PC-3 (cell line): ENCODE results near the gene DNAAF1. TPM values are rescaled to one million over a fixed set of nuclear protein-coding genes. Genes with fewer than 3 reads are reported as not detected.

Experiments used
- ATAC-seq: fragments of 200-7000 bp; cut with Tn5 transposase; 2 replicates; pipeline ENCODE4 v1.9.1; 2020; ENCODE audit warnings: mild to moderate bottlenecking, moderate library complexity
- BruUV-seq: library from RNA; stranded (reverse); fragments of 400-500 nt; replicated peaks from 2 replicates; lab custom pipeline; 2021; lab: Mats Ljungman, UMichigan
- CTCF ChIA-PET: fragments of 300-600 bp; sonication (Branson Sonifier 250); formaldehyde crosslinking; loops from one replicate; lab custom pipeline; 2022; ENCODE audit warnings: antibody characterized with exemption; lab: Charles Lee
- POLR2A ChIA-PET: fragments of 300-600 bp; sonication (Branson Sonifier 250); formaldehyde crosslinking; loops from one replicate; lab custom pipeline; 2022; ENCODE audit warnings: antibody characterized with exemption; ENCODE audit not compliant: unreplicated experiment; lab: Charles Lee
- DNase-seq: peaks from one replicate; pipeline ENCODE4 v3.0.0-alpha.2; 2015
- H2AFZ ChIP-seq: fragments of 300-600 bp; sonication (generic); 2 replicates; pipeline ENCODE4 v1.6.0; 2016; ENCODE audit warnings: antibody characterized with exemption, low read length
- H3F3A ChIP-seq: fragments of 300-600 bp; sonication (generic); one replicate; pipeline ENCODE4 v1.6.0; 2017; ENCODE audit warnings: antibody characterized with exemption, low read length, control low read depth, mild to moderate bottlenecking; ENCODE audit not compliant: unreplicated experiment
- H3K27ac ChIP-seq: fragments of 300-600 bp; sonication (generic); 2 replicates; pipeline ENCODE4 v1.5.1; 2016; ENCODE audit warnings: mild to moderate bottlenecking, low read length
- H3K27me3 ChIP-seq: fragments of 300-600 bp; sonication (generic); 2 replicates; pipeline ENCODE4 v1.6.1; 2016; ENCODE audit warnings: low read length, mixed read lengths
- H3K36me3 ChIP-seq: fragments of 300-600 bp; sonication (generic); 2 replicates; pipeline ENCODE4 v1.6.1; 2016; ENCODE audit warnings: low read depth, mixed run types, low read length, mixed read lengths
- H3K4me1 ChIP-seq: fragments of 300-600 bp; sonication (generic); 2 replicates; pipeline ENCODE4 v1.5.1; 2016; ENCODE audit warnings: low read length; ENCODE audit not compliant: insufficient read depth
- H3K4me2 ChIP-seq: fragments of 300-600 bp; sonication (generic); 2 replicates; pipeline ENCODE4 v1.6.0; 2016; ENCODE audit warnings: low read length
- H3K4me3 ChIP-seq: fragments of 300-600 bp; sonication (generic); 2 replicates; pipeline ENCODE4 v1.5.1; 2016; ENCODE audit warnings: mild to moderate bottlenecking, low read length, mixed read lengths
- H3K79me2 ChIP-seq: fragments of 300-600 bp; sonication (generic); 2 replicates; pipeline ENCODE4 v1.6.1; 2017; ENCODE audit warnings: low read length, mixed read lengths
- H3K9ac ChIP-seq: fragments of 300-600 bp; sonication (generic); 2 replicates; pipeline ENCODE4 v1.6.0; 2016; ENCODE audit warnings: mild to moderate bottlenecking, low read length
- H3K9me2 ChIP-seq: fragments of 300-600 bp; sonication (generic); replicated peaks from 2 replicates; pipeline ENCODE4 v1.6.1; 2016; ENCODE audit warnings: mixed run types, low read length, mixed read lengths
- H3K9me3 ChIP-seq: fragments of 300-600 bp; sonication (generic); 2 replicates; pipeline ENCODE4 v1.6.1; 2016; ENCODE audit warnings: low read length, mixed read lengths
- H4K20me1 ChIP-seq: fragments of 300-600 bp; sonication (generic); 2 replicates; pipeline ENCODE4 v1.6.1; 2016; ENCODE audit warnings: low read length, mixed read lengths
- CTCF ChIP-seq: fragments of 300-600 bp; sonication (generic); conservative IDR thresholded peaks from 2 replicates; pipeline ENCODE4 v1.5.1; 2017; ENCODE audit warnings: antibody characterized with exemption, low read depth, mild to moderate bottlenecking, low read length
- EZH2 ChIP-seq: fragments of 300-600 bp; sonication (generic); IDR thresholded peaks from one replicate; pipeline ENCODE4 v1.6.1; 2017; ENCODE audit warnings: antibody characterized with exemption, mild to moderate bottlenecking, low read length; ENCODE audit not compliant: unreplicated experiment
- EZH2phosphoT487 ChIP-seq: fragments of 300-600 bp; sonication (generic); IDR thresholded peaks from 2 replicates; pipeline ENCODE4 v1.6.1; 2018; ENCODE audit warnings: mild to moderate bottlenecking, antibody characterized with exemption, low read length, borderline replicate concordance
- intact Hi-C: fragments of 100-400 bp; cut with micrococcal nuclease; formaldehyde crosslinking; loops from 2 replicates; pipeline ENCODE4 v1.9.0; 2023
- total RNA-seq: library from RNA; depleted of rRNA; stranded (reverse); fragments of >200 nt; gene quantifications from 2 replicates; pipeline ENCODE4 v1.2.3, GENCODE V29; 2014

DNAAF1 gene
- total RNA-seq, 1 experiment from 2014 or later, result not detected

- POLR2A ChIA-PET, result no interaction called here
- no peaks in the 10 kb centered on the region for H3K27me3 ChIP-seq
- TF ChIP-seq EZH2phosphoT487, result no peak
- no peak for TF ChIP-seq CTCF
- no peak for TF ChIP-seq EZH2
- H3K4me3 ChIP-seq, result no peak overlapping the region
- no peak overlapping the region for H3K9ac ChIP-seq
- BruUV-seq, result no TSS peak
- H3K36me3 ChIP-seq, result no peaks in the 10 kb centered on the region
- intact Hi-C loops, result no loop called here
- no peaks in the 10 kb centered on the region for H4K20me1 ChIP-seq
- H3F3A ChIP-seq, result no peaks in the 10 kb centered on the region
- H3K9me3 ChIP-seq, result no peaks in the 10 kb centered on the region
- H3K4me1 ChIP-seq, result peaks cover 8% of the 10 kb centered on the region
- H3K79me2 ChIP-seq, result peaks cover 21% of the 10 kb centered on the region
- CTCF ChIA-PET, result no interaction called here
- no peaks in the 10 kb centered on the region for H3K9me2 ChIP-seq
- H2AFZ ChIP-seq, result no peak overlapping the region
- no peak overlapping the region for H3K27ac ChIP-seq
- no peak overlapping the region; the same call in 1 of the 2 replicates for H3K4me2 ChIP-seq
- no peak for DNase-seq
- ATAC-seq, result no peak
Observed at GRCh38 chr16:84143081-84143480, 2.0 kb upstream of the DNAAF1 start.

GRCh38 chr16:84143784-84144199 is 1.3 kb upstream of the DNAAF1 start:
- POLR2A ChIA-PET, result no interaction called here
- Histone ChIP-seq H2AFZ (peak overlapping the region; percentile 91; the same call in 1 of the 2 replicates), H3K79me2 (peaks cover 19% of the 10 kb centered on the region), H3K4me3 (peak overlapping the region; percentile 97), H3K9me3 (no peaks in the 10 kb centered on the region), H3K4me2 (peak overlapping the region; percentile 86), H3F3A (no peaks in the 10 kb centered on the region), H3K27ac (no peak overlapping the region), H3K36me3 (no peaks in the 10 kb centered on the region), H3K4me1 (peaks cover 4% of the 10 kb centered on the region), H3K9ac (peak overlapping the region; percentile 77; the same call in 1 of the 2 replicates), H3K9me2 (no peaks in the 10 kb centered on the region), H4K20me1 (no peaks in the 10 kb centered on the region), H3K27me3 (no peaks in the 10 kb centered on the region)
- ATAC-seq, result no peak
- no peak for DNase-seq
- CTCF ChIA-PET, result no interaction called here
- intact Hi-C loops, result no loop called here
- no TSS peak for BruUV-seq
- TF ChIP-seq EZH2 (no peak), EZH2phosphoT487 (no peak), CTCF (no peak)

- Histone ChIP-seq H4K20me1 (no peaks in the 10 kb centered on the region), H3K27ac (no peak overlapping the region), H3K79me2 (peaks cover 19% of the 10 kb centered on the region), H3F3A (no peaks in the 10 kb centered on the region), H3K9me3 (no peaks in the 10 kb centered on the region), H3K27me3 (no peaks in the 10 kb centered on the region), H3K9me2 (no peaks in the 10 kb centered on the region), H3K9ac (peak overlapping the region; percentile 77), H3K4me2 (peak overlapping the region; percentile 86), H3K4me1 (no peaks in the 10 kb centered on the region), H2AFZ (peak overlapping the region; percentile 91), H3K36me3 (no peaks in the 10 kb centered on the region), H3K4me3 (peak overlapping the region; percentile 97)
- intact Hi-C loops, result no loop called here
- peak; percentile 6 for DNase-seq
- peak; percentile 36 for TF ChIP-seq CTCF
- no peak for TF ChIP-seq EZH2
- ATAC-seq, result peak; percentile 48
- ChIA-PET CTCF (no interaction called here), POLR2A (no interaction called here)
- TSS peak; percentile 46 for BruUV-seq
Observed at GRCh38 chr16:84144209-84144858, 774 bp upstream of the DNAAF1 start.
